CD4-positive, alpha-beta T cell treated with Interleukin-1 beta for 1 hour (primary cell): ENCODE measurements around the gene RIMOC1.
A peak's percentile ranks its signal among the peaks of the same experiment; 100 is the strongest.
"Not testable (repeated sequence)": the region's sequence is repeated elsewhere in the genome, so short reads cannot be mapped to it uniquely, and the experiment has no call there.

Experiments used
- DNase-seq, 2 donors: peaks; one replicate each; pipeline ENCODE4 v3.0.0-alpha.2; 2020 to 2022

The RIMOC1 gene

DNA sequence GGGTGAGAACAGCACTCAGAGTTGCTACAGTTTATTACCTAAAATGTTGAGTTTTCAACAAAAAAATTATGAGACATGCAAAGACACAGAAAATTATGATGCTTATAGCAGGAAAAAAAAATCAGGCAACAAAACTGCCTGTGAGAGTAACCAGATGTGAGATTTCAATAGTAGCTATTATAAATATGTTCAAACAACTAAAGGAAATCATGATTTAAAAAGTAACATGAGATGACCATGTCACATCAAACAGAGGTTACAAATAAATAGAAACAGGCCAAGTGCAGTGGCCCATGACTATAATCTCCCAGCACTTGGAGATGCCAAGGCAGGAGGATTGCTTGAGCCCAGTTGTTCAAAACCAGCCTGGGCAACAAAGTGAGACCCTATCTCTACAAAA, 12.1 kb upstream of the RIMOC1 start:
- DNase-seq = no peak

- no peak for DNase-seq
These were observed 10.9 kb upstream of the RIMOC1 start for GRCh38 chr5:41893074-41893851.

- DNase-seq = no peak
These were observed 7.9 kb upstream of the RIMOC1 start for GRCh38 chr5:41896230-41896629.

GRCh38 chr5:41903382-41903891, 707 bp upstream of the RIMOC1 start:
- no peak for DNase-seq

DNA sequence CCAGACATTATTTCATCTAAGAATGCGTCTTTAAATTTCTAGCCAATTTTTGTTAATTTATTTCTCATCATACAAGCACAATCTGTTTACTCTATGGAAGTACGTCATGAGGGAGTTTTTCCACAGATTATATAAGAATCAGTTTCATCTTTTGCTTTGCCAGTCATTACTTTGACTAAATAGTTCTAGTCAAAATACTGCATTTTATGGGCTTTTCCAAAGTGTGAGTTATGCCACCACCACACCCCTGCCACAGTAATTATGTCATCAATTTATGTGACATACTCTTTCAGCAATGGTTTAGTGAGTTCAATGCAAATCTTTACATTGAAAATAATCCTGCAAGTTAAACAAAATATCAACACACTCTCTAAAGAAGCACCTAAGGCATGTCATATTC, 2.0 kb downstream of the RIMOC1 start:
- no peak for DNase-seq

DNA sequence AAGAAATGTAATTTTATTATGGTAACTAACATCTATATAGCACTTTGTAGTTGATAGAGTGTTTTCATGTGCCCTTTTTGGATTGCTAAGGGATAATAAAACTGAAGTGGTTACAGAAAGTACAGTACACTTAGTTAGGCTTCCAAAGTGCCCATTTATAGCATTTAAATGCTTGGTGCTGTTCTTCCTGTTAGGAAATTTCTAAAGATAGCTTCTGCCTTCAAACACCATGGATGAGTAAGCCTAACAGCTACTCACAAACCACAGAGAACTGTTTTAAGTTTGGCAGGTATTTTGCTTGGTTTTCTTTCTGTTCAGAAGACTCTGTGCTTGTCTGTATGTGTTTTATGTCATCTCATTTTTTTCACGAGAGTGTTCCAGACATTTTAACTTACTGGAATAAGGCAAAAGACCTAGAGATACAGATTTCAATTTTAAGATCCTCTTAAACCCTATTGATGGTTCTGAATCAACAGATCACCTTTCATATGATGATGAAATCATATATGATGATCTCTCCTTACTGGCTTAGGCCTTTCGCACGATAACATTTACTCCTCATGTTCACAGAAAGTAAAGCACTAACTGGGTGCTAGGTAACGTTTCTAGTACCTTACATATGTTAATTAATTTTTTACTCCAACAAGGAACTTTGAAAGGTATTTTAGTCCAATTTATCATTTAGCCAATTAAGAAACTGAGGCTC, 4.4 kb downstream of the RIMOC1 start:
- DNase-seq = no peak

- no peak for DNase-seq
These were observed 14.0 kb downstream of the RIMOC1 start for GRCh38 chr5:41918105-41918504.

DNA sequence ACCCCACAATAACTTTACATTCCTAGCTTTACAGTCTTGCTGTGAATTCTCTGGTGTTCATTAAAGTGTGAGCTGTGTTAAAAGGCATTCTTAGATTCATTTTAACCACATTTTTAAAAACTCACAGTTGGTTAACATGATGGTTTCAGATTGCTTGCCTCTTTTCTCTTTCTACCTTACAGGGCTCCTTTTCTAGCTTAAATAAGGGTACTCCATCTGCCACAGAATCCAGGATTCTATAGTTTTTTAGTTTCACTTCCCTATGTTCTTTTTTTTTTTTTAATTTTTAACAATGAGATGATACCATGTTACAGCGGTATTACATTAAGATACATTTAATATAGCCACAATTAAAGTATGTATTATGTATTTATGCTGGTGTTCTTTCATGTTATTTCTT, 17.0 kb downstream of the RIMOC1 start:
- DNase-seq = no peak

- DNase-seq = no peak
These were observed 17.7 kb downstream of the RIMOC1 start for GRCh38 chr5:41921874-41922273.

- no peak for DNase-seq
These were observed 20.4 kb downstream of the RIMOC1 start for GRCh38 chr5:41924526-41924871.

DNA sequence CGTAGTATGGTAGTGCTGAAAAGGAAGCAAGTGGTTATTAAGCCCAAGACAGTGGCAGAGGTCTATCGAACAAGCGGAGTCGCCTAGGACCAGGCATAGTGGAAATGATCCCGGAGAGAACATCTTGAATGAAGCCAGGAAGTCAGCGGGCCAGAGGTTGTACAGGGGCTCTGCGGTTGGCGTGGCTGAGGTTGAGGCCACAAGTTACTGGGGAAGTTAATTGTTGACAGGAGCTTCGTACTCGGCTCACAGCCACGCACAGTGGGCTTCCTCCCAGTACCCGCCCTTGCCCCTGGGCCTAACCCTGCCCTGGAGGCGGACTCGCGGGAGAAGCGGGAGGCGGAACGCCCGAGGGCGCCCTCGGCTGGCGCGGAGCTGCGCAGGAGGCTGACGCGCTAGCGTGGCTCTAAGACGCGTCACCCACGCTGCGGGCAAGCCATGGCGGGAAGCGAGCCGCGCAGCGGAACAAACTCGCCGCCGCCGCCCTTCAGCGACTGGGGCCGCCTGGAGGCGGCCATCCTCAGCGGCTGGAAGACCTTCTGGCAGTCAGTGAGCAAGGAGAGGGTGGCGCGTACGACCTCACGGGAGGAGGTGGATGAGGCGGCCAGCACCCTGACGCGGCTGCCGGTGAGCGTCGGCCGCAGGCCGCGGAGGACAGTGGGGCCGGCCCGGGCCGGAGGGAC, 20.9 kb downstream of the RIMOC1 start, which contains the start of gene FBXO4:
Gene FBXO4 (plus strand): TSS at position 410 of the 683 bp plus-strand sequence. CDS start 29 bp downstream, at position 439.
- peak; percentile 89 to 90 for DNase-seq

DNA sequence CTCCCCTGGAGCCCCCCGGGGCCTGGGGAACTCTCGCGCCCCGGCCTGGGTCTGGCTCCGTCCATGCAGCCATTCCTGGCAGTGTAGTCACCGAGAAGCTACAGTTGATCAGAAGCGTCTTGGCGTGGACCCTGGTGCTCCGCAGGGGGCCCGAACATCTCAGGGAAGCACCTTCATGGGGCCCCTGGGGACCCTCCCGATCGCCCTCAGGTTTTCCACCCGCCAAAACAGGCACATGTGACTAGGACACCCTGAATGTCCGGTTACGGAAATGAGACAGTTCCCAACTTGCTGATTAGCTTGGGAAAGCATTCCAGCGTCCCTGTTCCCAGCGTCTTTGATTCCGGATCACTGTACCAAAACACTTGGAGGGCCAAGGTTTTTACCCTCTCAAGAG, 21.4 kb downstream of the RIMOC1 start:
- peak in 1 of 2 donors; percentile 26 for DNase-seq

- no peak for DNase-seq
These were observed 23.5 kb downstream of the RIMOC1 start for GRCh38 chr5:41927604-41928003.

DNA sequence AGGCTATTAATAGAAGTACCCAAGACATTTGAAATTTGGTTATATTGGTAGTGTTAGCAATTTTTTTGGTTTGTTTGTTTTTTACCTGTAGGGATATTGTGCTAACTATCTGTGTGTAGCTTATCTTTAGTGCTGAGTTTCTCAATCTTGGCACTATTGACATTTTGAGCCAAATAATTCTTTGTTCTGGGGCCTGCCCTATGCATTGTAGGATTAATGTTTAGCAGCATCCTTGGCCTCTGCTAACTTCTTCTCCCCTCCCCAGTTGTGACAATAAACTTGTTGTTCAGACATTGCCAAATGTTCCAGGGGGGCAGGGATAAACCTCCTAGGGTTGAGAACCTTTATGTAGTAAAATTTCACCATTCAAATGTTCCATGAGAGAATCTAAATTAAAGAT, 24.9 kb downstream of the RIMOC1 start:
- DNase-seq = no peak

- no peak for DNase-seq
These were observed 28.6 kb downstream of the RIMOC1 start for GRCh38 chr5:41932770-41933169.

DNA sequence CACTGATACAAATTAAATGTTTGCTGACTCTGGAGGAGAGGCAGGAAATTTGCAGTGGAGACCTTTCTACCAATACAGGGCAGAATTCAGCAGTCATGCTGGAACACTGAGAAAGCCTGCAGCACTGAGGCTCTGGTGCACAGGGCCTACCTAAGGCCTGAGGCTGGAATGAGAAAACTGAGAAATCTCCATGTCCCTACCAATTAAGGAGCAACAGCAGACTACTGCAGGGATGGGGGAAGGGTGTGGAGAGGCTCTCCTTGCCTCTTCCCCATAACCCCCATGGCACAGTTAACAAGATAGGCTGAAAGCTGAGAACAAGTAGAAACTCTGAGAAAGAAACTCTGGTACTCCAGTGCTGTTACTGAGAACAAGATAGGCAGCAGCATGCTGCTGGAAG, 31.4 kb downstream of the RIMOC1 start:
- DNase-seq = no peak

DNA sequence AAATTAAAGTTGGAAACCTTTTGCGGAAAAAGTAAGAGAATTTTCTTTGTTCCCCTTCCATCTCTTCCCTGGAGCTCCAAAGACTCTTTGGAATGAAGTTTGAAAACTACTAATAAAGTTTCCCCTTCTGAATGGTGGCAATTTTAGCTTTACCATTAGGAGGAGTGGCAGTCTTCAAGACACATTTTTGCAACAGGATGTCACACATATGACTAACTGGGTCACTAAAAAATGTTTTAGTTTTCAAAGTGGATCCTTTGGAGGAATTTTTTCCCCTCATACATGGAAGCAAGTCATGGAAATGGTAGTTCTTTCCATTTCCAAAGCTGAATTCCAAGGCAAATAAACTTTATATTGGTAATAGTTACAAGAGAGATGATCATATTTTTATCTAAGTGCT, 36.5 kb downstream of the RIMOC1 start:
- DNase-seq = no peak

DNA sequence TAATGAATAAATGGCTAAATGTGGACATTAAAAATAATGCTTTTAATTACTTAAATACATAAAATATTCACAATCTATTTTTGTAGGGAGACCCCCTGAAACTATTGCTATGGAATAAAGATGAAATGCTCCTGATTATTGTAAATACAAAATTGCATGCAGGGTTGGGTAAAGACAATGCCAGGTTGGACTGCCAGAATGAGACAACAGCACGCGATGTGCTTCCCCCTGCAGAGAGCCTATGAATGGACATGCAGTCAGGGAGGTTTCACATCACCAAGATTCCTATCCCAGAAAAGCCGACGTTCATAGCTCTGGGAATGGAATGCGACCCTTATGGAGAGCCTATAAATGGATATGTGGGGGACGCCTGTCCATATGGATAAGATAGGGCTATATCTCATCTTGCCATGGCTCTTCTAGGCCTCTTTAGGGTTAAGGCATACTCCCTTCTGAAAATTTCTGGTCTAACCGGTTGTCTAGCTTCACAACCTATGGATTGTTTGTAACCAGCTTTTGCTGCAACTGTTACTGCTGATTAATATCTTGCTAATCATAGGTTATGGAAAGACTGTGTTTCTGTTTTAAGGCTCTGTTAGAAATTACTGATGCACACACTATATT, 41.3 kb downstream of the RIMOC1 start:
- DNase-seq = not testable (repeated sequence)

GRCh38 chr5:41951224-41951623, 47.1 kb downstream of the RIMOC1 start:
- DNase-seq = no peak
